Measurements from ENCODE around the gene CYP27B1. TPM values are rescaled to one million over a fixed set of nuclear protein-coding genes. Genes with fewer than 3 reads are reported as not detected.

The CYP27B1 gene
- total RNA-seq, 1 donor from 2014 or later, result 3.9 TPM

GRCh38 chr12:57807285-57807684 lies 40.4 kb upstream of the CYP27B1 start:
- DNase-seq (ENCODE audit: low read depth), result no peak
- no peak for TF ChIP-seq CTCF (IDR thresholded peaks at IDR 0.05; ENCODE audit: insufficient read depth, low read length, severe bottlenecking)
- no peaks in the 10 kb centered on the region for H3K27me3 ChIP-seq (ENCODE audit: control insufficient read depth, insufficient read depth, low read length)
- no peak overlapping the region for H3K4me3 ChIP-seq (ENCODE audit: low read depth, low read length)
- H3K36me3 ChIP-seq (ENCODE audit: control insufficient read depth, insufficient read depth, low read length), result no peaks in the 10 kb centered on the region
- no peak for FAIRE-seq

DNA sequence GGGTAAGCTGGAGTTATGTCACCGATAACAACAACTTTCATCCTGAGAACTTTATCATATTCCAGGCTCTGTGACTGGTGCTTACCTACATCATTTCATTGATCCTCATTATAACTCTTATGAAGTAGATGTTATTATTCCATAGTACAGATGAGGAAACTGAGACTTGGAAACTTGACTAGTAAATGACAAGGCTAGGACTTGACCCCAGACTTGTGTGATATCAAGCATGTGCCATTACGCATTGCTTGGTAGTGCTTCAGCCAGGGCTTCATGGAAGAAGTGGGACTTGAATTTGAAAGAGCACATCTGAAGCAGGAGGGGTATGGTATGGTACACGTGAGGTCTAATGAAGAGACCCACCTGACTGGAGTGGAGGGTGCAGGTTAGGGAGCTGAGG lies 39.8 kb upstream of the CYP27B1 start:
- no peaks in the 10 kb centered on the region for H3K36me3 ChIP-seq (ENCODE audit: control insufficient read depth, insufficient read depth, low read length)
- TF ChIP-seq CTCF (IDR thresholded peaks at IDR 0.05; ENCODE audit: insufficient read depth, low read length, severe bottlenecking), result no peak
- H3K4me3 ChIP-seq (ENCODE audit: low read depth, low read length), result no peak overlapping the region
- no peaks in the 10 kb centered on the region for H3K27me3 ChIP-seq (ENCODE audit: control insufficient read depth, insufficient read depth, low read length)
- DNase-seq (ENCODE audit: low read depth) (no peak), FAIRE-seq (peak; percentile 23)

DNA sequence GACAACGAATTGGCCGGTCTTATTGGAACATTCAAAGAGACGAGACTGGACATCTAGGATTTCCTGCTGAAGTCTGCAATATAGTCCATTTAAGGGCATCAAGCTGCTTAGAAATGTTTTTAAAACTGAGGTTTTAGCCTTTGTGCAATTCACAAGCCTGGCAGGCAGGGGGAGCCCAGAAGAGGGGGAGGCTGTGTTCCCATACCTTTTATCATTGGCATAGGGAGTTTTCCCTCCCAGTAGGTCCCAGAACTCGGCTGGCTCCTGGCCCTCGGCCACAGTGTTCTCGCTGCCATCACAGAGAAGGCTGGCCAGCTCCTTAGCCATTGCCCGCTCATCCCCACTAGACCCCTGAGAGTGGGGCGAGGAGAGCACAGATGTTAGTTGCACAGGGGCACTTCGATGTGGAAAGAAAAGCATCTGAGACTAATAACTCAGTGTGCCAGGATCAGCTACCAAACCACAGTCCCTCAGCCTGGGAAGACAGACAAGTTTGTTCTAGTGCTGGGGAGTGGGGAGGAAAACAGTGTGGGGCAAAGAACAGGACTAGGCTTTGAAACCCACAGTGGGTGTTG lies 36.5 kb upstream of the CYP27B1 start:
- no peak for FAIRE-seq
- DNase-seq (ENCODE audit: low read depth), result peak; percentile 35
- Histone ChIP-seq H3K36me3 (ENCODE audit: control insufficient read depth, insufficient read depth, low read length) (no peaks in the 10 kb centered on the region), H3K4me3 (ENCODE audit: low read depth, low read length) (no peak overlapping the region), H3K27me3 (ENCODE audit: control insufficient read depth, insufficient read depth, low read length) (no peaks in the 10 kb centered on the region)
- peak; percentile 86 for TF ChIP-seq CTCF (IDR thresholded peaks at IDR 0.05; ENCODE audit: insufficient read depth, low read length, severe bottlenecking)

GRCh38 chr12:57802607-57803006 lies 35.7 kb upstream of the CYP27B1 start:
- TF ChIP-seq CTCF (IDR thresholded peaks at IDR 0.05; ENCODE audit: insufficient read depth, low read length, severe bottlenecking), result no peak
- Histone ChIP-seq H3K27me3 (ENCODE audit: control insufficient read depth, insufficient read depth, low read length) (no peaks in the 10 kb centered on the region), H3K36me3 (ENCODE audit: control insufficient read depth, insufficient read depth, low read length) (no peaks in the 10 kb centered on the region), H3K4me3 (ENCODE audit: low read depth, low read length) (no peak overlapping the region)
- no peak for DNase-seq (ENCODE audit: low read depth)
- FAIRE-seq, result no peak

GRCh38 chr12:57800965-57801364 lies 34.1 kb upstream of the CYP27B1 start:
- TF ChIP-seq CTCF (IDR thresholded peaks at IDR 0.05; ENCODE audit: insufficient read depth, low read length, severe bottlenecking), result no peak
- DNase-seq (ENCODE audit: low read depth) (no peak), FAIRE-seq (no peak)
- H3K36me3 ChIP-seq (ENCODE audit: control insufficient read depth, insufficient read depth, low read length), result peaks cover 5% of the 10 kb centered on the region
- no peaks in the 10 kb centered on the region for H3K27me3 ChIP-seq (ENCODE audit: control insufficient read depth, insufficient read depth, low read length)
- H3K4me3 ChIP-seq (ENCODE audit: low read depth, low read length), result no peak overlapping the region

- DNase-seq (ENCODE audit: low read depth) (no peak), FAIRE-seq (no peak)
- no peaks in the 10 kb centered on the region for H3K27me3 ChIP-seq (ENCODE audit: control insufficient read depth, insufficient read depth, low read length)
- peaks cover 6% of the 10 kb centered on the region for H3K36me3 ChIP-seq (ENCODE audit: control insufficient read depth, insufficient read depth, low read length)
- H3K4me3 ChIP-seq (ENCODE audit: low read depth, low read length), result no peak overlapping the region
- no peak for TF ChIP-seq CTCF (IDR thresholded peaks at IDR 0.05; ENCODE audit: insufficient read depth, low read length, severe bottlenecking)
These were observed 31.1 kb upstream of the CYP27B1 start for GRCh38 chr12:57797933-57798332.

Measured in bronchial epithelial cell (primary cell).